Peyer's patch (tissue), 4 donors: ENCODE results near the gene FBXO48.

ENCODE experiments used
- CTCF ChIP-seq, 6 experiments: fragments of 450-650 bp in 4 of 6; fragments of 200-600 bp in 2 of 6; sonication (generic) in 1 of 6; IDR thresholded peaks; one replicate each; pipeline ENCODE4 v1.5.1; 2017 to 2019; ENCODE audit warnings: antibody characterized with exemption in 6 of 6, mild to moderate bottlenecking in 3 of 6, moderate library complexity in 1 of 6
- POLR2A ChIP-seq, 2 donors: fragments of 450-650 bp; IDR thresholded peaks; one replicate each; pipeline ENCODE4 v1.5.1; 2017; ENCODE audit warnings: antibody characterized with exemption in 2 of 2, mild to moderate bottlenecking in 2 of 2, moderate library complexity in 2 of 2

GRCh38 chr2:68475576-68475975, 8.5 kb upstream of the FBXO48 start:
- no peak for TF ChIP-seq CTCF (IDR thresholded peaks at IDR 0.05)
- TF ChIP-seq POLR2A (IDR thresholded peaks at IDR 0.05), result no peak
